Right renal cortex interstitium (tissue), 3 donors: ENCODE results near the gene POLR2A. TPM values are rescaled to one million over a fixed set of nuclear protein-coding genes. Genes with fewer than 3 reads are reported as not detected.

Experiments used
- DNase-seq, 3 donors: peaks; one replicate each; pipeline ENCODE4 v3.0.0-alpha.2; 2013; ENCODE audit warnings: low read depth in 3 of 3, low spot score in 2 of 3
- polyA plus RNA-seq, 3 donors: library from polyadenylated mRNA; unstranded; fragments of 120-200 nt; gene quantifications; one replicate each; pipeline ENCODE4 v1.2.1, GENCODE V29; 2013; ENCODE audit not compliant: insufficient read length in 3 of 3

POLR2A gene
- polyA plus RNA-seq, 3 donors: 108 to 118 (median 118) TPM

DNA sequence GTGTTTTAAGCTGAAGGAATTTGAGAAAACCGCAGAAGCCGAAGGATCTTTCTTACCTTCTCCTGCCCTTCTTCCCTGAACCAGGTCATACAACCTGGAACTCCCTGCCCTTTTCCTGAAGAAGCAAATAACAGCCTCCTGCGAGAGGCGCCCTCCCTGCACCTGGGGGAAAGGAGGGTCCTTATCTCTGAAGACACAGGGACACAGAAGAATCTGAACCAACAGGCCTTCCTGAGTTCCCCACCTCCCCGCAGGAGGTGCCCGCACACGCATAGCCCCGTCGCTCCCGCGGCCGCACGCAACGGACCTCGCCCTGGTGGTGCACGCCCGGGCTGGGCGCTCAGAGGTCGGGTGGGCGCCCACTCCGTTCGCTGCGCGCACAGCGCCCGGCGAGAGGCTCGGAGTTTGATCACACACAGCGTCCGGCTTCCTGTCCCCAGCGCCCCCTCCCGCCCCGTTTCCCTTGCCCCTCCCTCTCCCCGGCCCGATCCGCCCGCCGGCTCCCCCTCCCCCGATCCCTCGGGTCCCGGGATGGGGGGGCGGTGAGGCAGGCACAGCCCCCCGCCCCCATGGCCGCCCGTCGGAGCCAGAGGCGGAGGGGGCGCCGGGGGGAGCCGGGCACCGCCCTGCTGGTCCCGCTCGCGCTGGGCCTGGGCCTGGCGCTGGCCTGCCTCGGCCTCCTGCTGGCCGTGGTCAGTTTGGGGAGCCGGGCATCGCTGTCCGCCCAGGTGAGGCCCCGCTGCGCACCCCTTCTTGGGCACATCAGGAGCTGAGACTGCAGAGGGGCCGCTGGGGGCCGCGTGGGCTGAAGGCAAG lies 64.6 kb downstream of the POLR2A start, which contains the start of gene TNFSF12:
TNFSF12 (plus strand) TSS at position 474 of the 816 bp plus-strand sequence; CDS start at position 570, 96 bp downstream.
- no peak for DNase-seq

Other genes with a start within 250 kb of the POLR2A start
- gene DVL2, start 249.8 kb upstream of the POLR2A start, polyA plus RNA-seq: 10 to 100 TPM; 44.4 to 52.4 (median 44.8) TPM
- gene PHF23, start 244.9 kb upstream of the POLR2A start, polyA plus RNA-seq: 10 to 100 TPM; 51.1 to 60.7 (median 53.7) TPM
- gene GABARAP, start 241.9 kb upstream of the POLR2A start, polyA plus RNA-seq: 100 to 1,000 TPM; 466 to 495 (median 468) TPM
- gene CTDNEP1, start 232.6 kb upstream of the POLR2A start, polyA plus RNA-seq: 100 to 1,000 TPM; 142 to 144 (median 142) TPM
- 10 to 100 TPM; 48.1 to 53.1 (median 51.8) TPM for gene ELP5, start 232.2 kb upstream of the POLR2A start, polyA plus RNA-seq
- gene CLDN7, start 221.9 kb upstream of the POLR2A start, polyA plus RNA-seq: 10 to 100 TPM; 37.3 to 47.0 (median 46.1) TPM
- gene SLC2A4, start 202.6 kb upstream of the POLR2A start, polyA plus RNA-seq: 1 to 10 TPM; 1.6 to 2.2 (median 2.0) TPM
- gene YBX2, start 189.7 kb upstream of the POLR2A start, polyA plus RNA-seq: 1 to 10 TPM; 1.8 to 3.1 (median 2.8) TPM
- gene EIF5A, start 176.7 kb upstream of the POLR2A start, polyA plus RNA-seq: 100 to 1,000 TPM; 280 to 329 (median 326) TPM
- gene GPS2, start 169.0 kb upstream of the POLR2A start, polyA plus RNA-seq: 10 to 100 TPM; 85.8 to 96.1 (median 87.8) TPM
- 10 to 100 TPM; 23.4 to 27.7 (median 24.7) TPM for gene NEURL4, start 155.0 kb upstream of the POLR2A start, polyA plus RNA-seq
- gene ACAP1, start 147.8 kb upstream of the POLR2A start, polyA plus RNA-seq: 1 to 10 TPM; 4.6 to 6.0 (median 5.7) TPM
- gene KCTD11, start 132.2 kb upstream of the POLR2A start, polyA plus RNA-seq: 10 to 100 TPM; 11.7 to 12.7 (median 11.7) TPM
- gene TMEM95, start 129.2 kb upstream of the POLR2A start, polyA plus RNA-seq: not detected
- 1 to 10 TPM; 4.4 to 5.2 (median 4.8) TPM for gene TNK1, start 103.3 kb upstream of the POLR2A start, polyA plus RNA-seq
- 10 to 100 TPM; 24.3 to 30.9 (median 28.6) TPM for gene PLSCR3, start 89.8 kb upstream of the POLR2A start, polyA plus RNA-seq
- gene TMEM256, start 80.3 kb upstream of the POLR2A start, polyA plus RNA-seq: 10 to 100 TPM; 82.4 to 93.2 (median 86.5) TPM
- gene NLGN2, start 76.5 kb upstream of the POLR2A start, polyA plus RNA-seq: 10 to 100 TPM; 16.8 to 18.6 (median 18.2) TPM
- gene SPEM1, start 64.0 kb upstream of the POLR2A start, polyA plus RNA-seq: not detected
- gene SPEM2, start 58.8 kb upstream of the POLR2A start, polyA plus RNA-seq: not detected
- not detected for gene SPEM3, start 55.5 kb upstream of the POLR2A start, polyA plus RNA-seq
- gene TMEM102, start 48.9 kb upstream of the POLR2A start, polyA plus RNA-seq: 1 to 10 TPM; 3.6 to 4.4 (median 4.2) TPM
- gene FGF11, start 44.9 kb upstream of the POLR2A start, polyA plus RNA-seq: 1 to 10 TPM; 5.5 to 6.8 (median 6.6) TPM
- gene CHRNB1, start 39.3 kb upstream of the POLR2A start, polyA plus RNA-seq: 10 to 100 TPM; 10.1 to 11.0 (median 10.9) TPM
- gene ZBTB4, start 4.7 kb upstream of the POLR2A start, polyA plus RNA-seq: 10 to 100 TPM; 35.9 to 38.0 (median 37.6) TPM
- gene SLC35G6, start 2.9 kb upstream of the POLR2A start, polyA plus RNA-seq: under 1 TPM in 1 of 3 donors, not detected in 2; 0.10 TPM
- 10 to 100 TPM; 21.8 to 24.1 (median 22.3) TPM for gene TNFSF12, start 64.7 kb downstream of the POLR2A start, polyA plus RNA-seq
- gene TNFSF13, start 74.4 kb downstream of the POLR2A start, polyA plus RNA-seq: 10 to 100 TPM; 11.6 to 15.0 (median 13.4) TPM
- gene SENP3, start 77.6 kb downstream of the POLR2A start, polyA plus RNA-seq: 10 to 100 TPM; 85.5 to 93.2 (median 91.8) TPM
- 10 to 100 TPM; 46.9 to 67.9 (median 57.3) TPM for gene CD68, start 95.3 kb downstream of the POLR2A start, polyA plus RNA-seq
- gene MPDU1, start 99.5 kb downstream of the POLR2A start, polyA plus RNA-seq: 100 to 1,000 TPM; 125 to 133 (median 125) TPM
- gene SOX15, start 105.7 kb downstream of the POLR2A start, polyA plus RNA-seq: 1 to 10 TPM; 2.8 to 3.9 (median 2.9) TPM
- 10 to 100 TPM; 41.4 to 42.8 (median 42.2) TPM for gene FXR2, start 130.5 kb downstream of the POLR2A start, polyA plus RNA-seq
- 100 to 1,000 TPM; 130 to 152 (median 138) TPM for gene SAT2, start 143.5 kb downstream of the POLR2A start, polyA plus RNA-seq
- gene SHBG, start 145.8 kb downstream of the POLR2A start, polyA plus RNA-seq: 1 to 10 TPM; 2.5 to 4.9 (median 3.0) TPM
- gene ATP1B2, start 166.6 kb downstream of the POLR2A start, polyA plus RNA-seq: 10 to 100 TPM; 15.5 to 20.6 (median 20.4) TPM
- gene TP53, start 203.1 kb downstream of the POLR2A start, polyA plus RNA-seq: 10 to 100 TPM; 66.7 to 68.6 (median 67.4) TPM
- gene WRAP53, start 204.1 kb downstream of the POLR2A start, polyA plus RNA-seq: 10 to 100 TPM; 12.8 to 13.6 (median 13.1) TPM
- 10 to 100 TPM; 19.9 to 23.7 (median 23.1) TPM for gene EFNB3, start 220.8 kb downstream of the POLR2A start, polyA plus RNA-seq
- under 1 TPM; 0.25 to 0.43 (median 0.25) TPM for gene DNAH2, start 233.4 kb downstream of the POLR2A start, polyA plus RNA-seq